Stimulated activated CD8-positive, alpha-beta memory T cell treated with anti-CD3 and anti-CD28 coated beads, Interleukin-2, amount 100 ng/mL, for 48 hours (primary cell): ENCODE measurements around the gene ALG3.

Experiments
- DNase-seq, 2 donors: peaks; one replicate each; pipeline ENCODE4 v3.0.0-alpha.2; 2020; ENCODE audit warnings: low read depth in 2 of 2

ALG3 gene

GRCh38 chr3:184235381-184236032 is 13.3 kb downstream of the ALG3 start:
- no peak for DNase-seq

- no peak for DNase-seq
Measured at GRCh38 chr3:184234671-184235380, 13.9 kb downstream of the ALG3 start.

- DNase-seq, result no peak
Measured at GRCh38 chr3:184234224-184234623, 14.5 kb downstream of the ALG3 start.

GRCh38 chr3:184233127-184233843 is 15.5 kb downstream of the ALG3 start:
- DNase-seq, result no peak

GRCh38 chr3:184231671-184232070 is 17.1 kb downstream of the ALG3 start:
- DNase-seq, result no peak

- no peak for DNase-seq
Measured at GRCh38 chr3:184230603-184231528, 17.9 kb downstream of the ALG3 start.

- DNase-seq, result no peak
Measured at GRCh38 chr3:184230081-184230602, 18.6 kb downstream of the ALG3 start.

- DNase-seq, result peak; percentile 60 to 67
Measured at GRCh38 chr3:184229394-184230080, 19.2 kb downstream of the ALG3 start, which contains the start of gene VWA5B2. VWA5B2 (plus strand) TSS chr3:184229585; CDS start chr3:184230529, 944 bp downstream.

GRCh38 chr3:184228376-184229137 is 20.2 kb downstream of the ALG3 start:
- DNase-seq, result no peak

- DNase-seq, result no peak
Measured at GRCh38 chr3:184227481-184227935, 21.3 kb downstream of the ALG3 start.

GRCh38 chr3:184223946-184224345 is 24.8 kb downstream of the ALG3 start:
- DNase-seq, result no peak

GRCh38 chr3:184222521-184222920 is 26.2 kb downstream of the ALG3 start:
- DNase-seq, result no peak

- no peak for DNase-seq
Measured at GRCh38 chr3:184218814-184219213, 29.9 kb downstream of the ALG3 start.

- no peak for DNase-seq
Measured at GRCh38 chr3:184211718-184212117, 37.0 kb downstream of the ALG3 start.

- DNase-seq, result no peak
Measured at GRCh38 chr3:184211297-184211696, 37.5 kb downstream of the ALG3 start.

GRCh38 chr3:184209146-184209923 is 39.4 kb downstream of the ALG3 start:
- DNase-seq, result no peak

GRCh38 chr3:184203526-184203925 is 45.2 kb downstream of the ALG3 start:
- no peak for DNase-seq

- no peak for DNase-seq
Measured at GRCh38 chr3:184200825-184201224, 47.9 kb downstream of the ALG3 start.

GRCh38 chr3:184198509-184198908 is 50.3 kb downstream of the ALG3 start:
- DNase-seq, result no peak
